Endothelial cell of umbilical vein (primary cell): ENCODE data around the gene PCED1B. TPM values are rescaled to one million over a fixed set of nuclear protein-coding genes. Genes with fewer than 3 reads are reported as not detected.

Experiments
- BruUV-seq: library from RNA; stranded (reverse); fragments of 400-500 nt; replicated peaks from 2 replicates; lab custom pipeline; 2021; lab: Mats Ljungman, UMichigan
- CTCF ChIA-PET: fragments of 300-600, 350-600 bp; sonication (Branson Sonifier 250); formaldehyde crosslinking; loops from one replicate; lab custom pipeline; 2021; ENCODE audit warnings: antibody characterized with exemption, inconsistent platforms; lab: Charles Lee
- POLR2A ChIA-PET: fragments of 300-600, 350-600 bp; sonication (Branson Sonifier 250); formaldehyde crosslinking; loops from one replicate; lab custom pipeline; 2021; ENCODE audit warnings: antibody characterized with exemption, inconsistent platforms; lab: Charles Lee
- DNase-seq: peaks from one replicate; pipeline ENCODE4 v3.0.0-alpha.2; 2011; ENCODE audit warnings: low read depth, low spot score
- FAIRE-seq: peaks from 2 replicates; lab custom pipeline; 2011; peaks lifted over from hg19 to GRCh38; lab: Jason Lieb, UNC
- H2AFZ ChIP-seq: 2 replicates; pipeline ENCODE4 v1.6.0; 2012; ENCODE audit warnings: low read depth, low read length, control low read depth, inconsistent platforms
- H3K27ac ChIP-seq: 2 replicates; pipeline ENCODE4 v1.5.1; 2011; ENCODE audit warnings: low read depth, mild to moderate bottlenecking, control low read depth, low read length, moderate library complexity; ENCODE audit not compliant: insufficient read depth
- H3K27me3 ChIP-seq, 2 experiments: 2 replicates each; pipeline versions ENCODE4 v1.6.0 to v1.6.1; 2011; ENCODE audit warnings: low read length in 2 of 2, mixed read lengths in 1 of 2; ENCODE audit not compliant: control insufficient read depth in 2 of 2, insufficient read depth in 2 of 2
- H3K36me3 ChIP-seq, 2 experiments: 2 replicates in 1 of 2; 3 replicates in 1 of 2; pipeline ENCODE4 v1.5.1; 2011; ENCODE audit warnings: low read length in 2 of 2, mild to moderate bottlenecking in 1 of 2, moderate library complexity in 1 of 2; ENCODE audit not compliant: control insufficient read depth in 2 of 2, insufficient read depth in 2 of 2; ENCODE audit errors: extremely low read depth in 1 of 2
- H3K4me1 ChIP-seq: 3 replicates; pipeline ENCODE4 v1.5.1; 2011; ENCODE audit warnings: mild to moderate bottlenecking, low read length; ENCODE audit not compliant: control insufficient read depth, insufficient read depth; ENCODE audit errors: extremely low read depth
- H3K4me2 ChIP-seq: 2 replicates; pipeline ENCODE4 v1.6.1; 2011; ENCODE audit warnings: low read length, control low read depth, mixed read lengths; ENCODE audit not compliant: insufficient read depth
- H3K4me3 ChIP-seq, 3 experiments: fragments of 200-600 bp in 1 of 3; sonication (generic), shearing (Covaris generic) in 1 of 3; replicated peaks in 1 of 3; 2 replicates each; pipeline ENCODE4 v1.5.1; 2011 to 2016; ENCODE audit warnings: control low read depth in 3 of 3, low read length in 3 of 3, mild to moderate bottlenecking in 2 of 3, inconsistent platforms in 1 of 3, low read depth in 1 of 3, moderate library complexity in 1 of 3; ENCODE audit not compliant: insufficient read depth in 1 of 3
- H3K79me2 ChIP-seq: 2 replicates; pipeline ENCODE4 v1.6.0; 2012; ENCODE audit warnings: low read length, inconsistent platforms; ENCODE audit not compliant: control insufficient read depth, insufficient read depth
- H3K9ac ChIP-seq: replicated peaks from 2 replicates; pipeline ENCODE3; 2011; ENCODE audit warnings: low read length, control low read depth; ENCODE audit not compliant: insufficient read depth; ENCODE audit errors: extremely low read depth
- H3K9me1 ChIP-seq: replicated peaks from 3 replicates; pipeline ENCODE4 v1.6.0; 2011; ENCODE audit warnings: mild to moderate bottlenecking, low read length; ENCODE audit not compliant: control insufficient read depth, insufficient read depth; ENCODE audit errors: extremely low read depth
- H3K9me3 ChIP-seq: replicated peaks from 2 replicates; pipeline ENCODE4 v1.5.1; 2012; ENCODE audit warnings: low read length, inconsistent platforms; ENCODE audit not compliant: control insufficient read depth, insufficient read depth
- H4K20me1 ChIP-seq: replicated peaks from 2 replicates; pipeline ENCODE3; 2011; ENCODE audit warnings: mild to moderate bottlenecking, low read length; ENCODE audit not compliant: control insufficient read depth, insufficient read depth; ENCODE audit errors: extremely low read depth
- CTCF ChIP-seq, 2 donors: IDR thresholded peaks; 1 replicate in 1 of 2; 2 replicates in 1 of 2; pipeline ENCODE4 v1.5.1; 2011; ENCODE audit warnings: low read length in 2 of 2, mild to moderate bottlenecking in 2 of 2, moderate library complexity in 2 of 2, control low read depth in 1 of 2, inconsistent platforms in 1 of 2, low read depth in 1 of 2; ENCODE audit not compliant: insufficient read depth in 1 of 2; ENCODE audit errors: extremely low read depth in 1 of 2
- EZH2 ChIP-seq: IDR thresholded peaks from 2 replicates; pipeline ENCODE4 v1.6.1; 2012; ENCODE audit warnings: borderline replicate concordance, low read depth, mild to moderate bottlenecking, moderate library complexity, low read length, inconsistent platforms; ENCODE audit not compliant: severe bottlenecking
- FOS ChIP-seq: IDR thresholded peaks from 2 replicates; pipeline ENCODE4 v1.6.1; 2011; ENCODE audit warnings: mild to moderate bottlenecking, low read length, moderate library complexity, borderline replicate concordance; ENCODE audit not compliant: insufficient read depth
- GATA2 ChIP-seq: IDR thresholded peaks from 2 replicates; pipeline ENCODE4 v1.7.0; 2011; ENCODE audit warnings: low read depth, mild to moderate bottlenecking, moderate library complexity, mixed read lengths, low read length; ENCODE audit not compliant: insufficient read length, insufficient read depth
- MAX ChIP-seq: IDR thresholded peaks from 2 replicates; pipeline ENCODE4 v1.6.1; 2011; ENCODE audit not compliant: insufficient read depth, insufficient read length
- MYC ChIP-seq: IDR thresholded peaks from one replicate; pipeline ENCODE4 v1.6.1; 2011; ENCODE audit warnings: mild to moderate bottlenecking, low read depth, low read length
- POLR2A ChIP-seq: IDR thresholded peaks from 2 replicates; pipeline ENCODE4 v1.6.1; 2012; ENCODE audit warnings: low read depth, mild to moderate bottlenecking, control low read depth, low read length
- POLR2AphosphoS5 ChIP-seq: IDR thresholded peaks from 2 replicates; pipeline ENCODE4 v1.6.1; 2012; ENCODE audit warnings: low read depth, mild to moderate bottlenecking, control low read depth, low read length, moderate library complexity; ENCODE audit not compliant: insufficient read depth
- dilution Hi-C: fragments of 300-500 bp; cut with MboI; formaldehyde crosslinking; loops from one replicate; pipeline ENCODE4 v1.15.0; 2019; ENCODE audit warnings: low sequenced_read_pairs; ENCODE audit not compliant: extremely low pct_ligation_motif_present
- intact Hi-C: fragments of 100-400 bp; cut with micrococcal nuclease; formaldehyde crosslinking; loops from one replicate; pipeline ENCODE4 v1.10.0; 2022
- polyA plus RNA-seq, 4 experiments: library from polyadenylated mRNA; depleted of rRNA in 3 of 4; stranded (reverse) in 3 of 4; unstranded in 1 of 4; fragments of >200 nt; gene quantifications; 2 replicates each; pipeline versions ENCODE4 v1.2.1 to v1.2.3, GENCODE V29; 2011 to 2012; ENCODE audit warnings: missing spikeins in 1 of 4
- total RNA-seq: library from RNA; stranded (reverse); gene quantifications from 2 replicates; pipeline ENCODE4 v1.2.3, GENCODE V29; 2021

PCED1B gene
- total and polyA plus RNA-seq, 2 donors (not counting 3 experiments of a cell fraction or from before 2014, with no cell fraction given): 1.7 to 2.6 TPM

DNA sequence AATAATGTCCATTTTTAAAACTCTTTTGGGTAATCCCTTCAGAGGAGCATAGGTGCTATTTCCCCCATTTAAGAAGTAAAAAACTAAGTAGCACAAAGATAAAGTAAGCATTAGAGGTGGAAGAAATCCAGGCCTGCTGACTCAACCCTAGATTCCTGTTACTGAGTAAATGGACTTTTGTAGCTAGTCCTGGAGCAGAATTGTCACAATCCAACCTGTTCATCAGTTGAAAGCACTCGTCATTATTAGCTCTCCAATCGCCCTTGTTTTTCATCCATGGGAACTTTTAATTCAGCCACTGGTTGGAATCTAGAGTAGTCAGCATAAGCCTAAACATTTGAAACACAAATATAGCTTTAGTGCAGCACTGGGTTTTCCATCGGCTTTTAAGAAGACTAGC is 139.8 kb downstream of the PCED1B start:
- peak; percentile 28 for FAIRE-seq
- dilution Hi-C loops (no loop called here), intact Hi-C loops (no loop called here)
- Histone ChIP-seq H3K36me3 (no peaks in the 10 kb centered on the region), H2AFZ (no peak overlapping the region), H3K27me3 (no peaks in the 10 kb centered on the region), H3K4me2 (no peak overlapping the region), H3K9me3 (no peaks in the 10 kb centered on the region), H4K20me1 (no peaks in the 10 kb centered on the region), H3K27ac (no peak overlapping the region), H3K79me2 (no peaks in the 10 kb centered on the region), H3K9me1 (no peaks in the 10 kb centered on the region), H3K4me1 (no peaks in the 10 kb centered on the region), H3K9ac (no peak overlapping the region), H3K4me3 (no peak overlapping the region)
- TF ChIP-seq EZH2 (no peak), FOS (no peak), POLR2A (no peak), MYC (no peak), POLR2AphosphoS5 (no peak), GATA2 (no peak), MAX (no peak), CTCF (IDR thresholded peaks at IDR 0.05; ENCODE audit: extremely low read depth in 1 of 2, insufficient read depth in 1 of 2, low read depth in 1 of 2, low read length in 2 of 2) (no peak)
- POLR2A ChIA-PET: no interaction called here
- CTCF ChIA-PET: interaction anchor here (0.9 to 1.7 kb wide), 9 partner anchors 9 to 328 kb away, joined by 3 to 7 read pairs (median 3); no protein-coding TSS in a partner anchor
- no TSS peak for BruUV-seq
- no peak for DNase-seq
